Transverse colon (tissue), 4 donors: ENCODE data around the gene CTBP1. TPM values are rescaled to one million over a fixed set of nuclear protein-coding genes. Genes with fewer than 3 reads are reported as not detected.

Source experiments
- DNase-seq: peaks from one replicate; pipeline ENCODE4 v3.0.0-alpha.2; 2019
- H3K27ac ChIP-seq, 4 donors: fragments of 200-600 bp; sonication (generic); 2 replicates each; pipeline ENCODE4 v1.5.1; 2016 to 2018; ENCODE audit warnings: inconsistent platforms in 4 of 4
- H3K27me3 ChIP-seq: fragments of 200-600 bp; sonication (generic); 2 replicates; pipeline ENCODE4 v1.5.1; 2017; ENCODE audit warnings: inconsistent platforms
- H3K36me3 ChIP-seq, 4 donors: fragments of 200-600 bp; sonication (generic); 2 replicates each; pipeline ENCODE4 v1.5.1; 2017 to 2019; ENCODE audit warnings: inconsistent platforms in 4 of 4
- H3K4me1 ChIP-seq, 4 donors: fragments of 200-600 bp; sonication (generic); 2 replicates each; pipeline ENCODE4 v1.5.1; 2017 to 2020; ENCODE audit warnings: inconsistent platforms in 4 of 4
- H3K4me3 ChIP-seq, 4 donors: fragments of 200-600 bp; sonication (generic); 1 replicate in 1 of 4; 2 replicates in 3 of 4; pipeline versions ENCODE4 v1.5.1 to v1.6.1; 2017 to 2019; ENCODE audit warnings: inconsistent platforms in 4 of 4
- H3K9me3 ChIP-seq, 2 donors: fragments of 200-600 bp; sonication (generic); 2 replicates each; pipeline ENCODE4 v1.5.1; 2017 to 2019; ENCODE audit warnings: inconsistent platforms in 2 of 2
- CTCF ChIP-seq, 5 experiments: fragments of 200-600 bp in 3 of 5; fragments of 450-650 bp in 2 of 5; sonication (generic) in 3 of 5; IDR thresholded peaks; 1 replicate in 2 of 5; 2 replicates in 3 of 5; pipeline ENCODE4 v1.5.1; 2016 to 2017; ENCODE audit warnings: antibody characterized with exemption in 5 of 5, inconsistent platforms in 3 of 5, mild to moderate bottlenecking in 2 of 5, moderate library complexity in 1 of 5
- EP300 ChIP-seq: sonication (generic); formaldehyde crosslinking; IDR thresholded peaks from one replicate; pipeline ENCODE4 v1.6.1; 2017; ENCODE audit warnings: antibody characterized with exemption, low read depth
- POLR2A ChIP-seq: fragments of 450-650 bp; IDR thresholded peaks from one replicate; pipeline ENCODE4 v1.6.1; 2016; ENCODE audit warnings: antibody characterized with exemption, mild to moderate bottlenecking, moderate library complexity
- POLR2AphosphoS5 ChIP-seq, 3 donors: sonication (generic); formaldehyde crosslinking; IDR thresholded peaks; one replicate each; pipeline ENCODE4 v1.6.1; 2016; ENCODE audit warnings: antibody characterized with exemption in 3 of 3
- WGBS, 2 donors: methylation state at CpG; one replicate each; pipeline ENCODE4 v1.1.5; 2018; ENCODE audit warnings: low coverage in 1 of 2; 5-methylcytosine and 5-hydroxymethylcytosine counted together
- in situ Hi-C, 4 donors: fragments of 200-750 bp; cut with MboI; loops; one replicate each; pipeline versions ENCODE4 v1.15.0 to v1.15.1; 2017; ENCODE audit warnings: low sequenced_read_pairs in 3 of 4, low pct_ligation_motif_present in 1 of 4, low pct_unique_long_range_greater_than_20kb in 1 of 4
- intact Hi-C: fragments of 100-400 bp; cut with DNase I; formaldehyde crosslinking; loops from one replicate; pipeline ENCODE4 v1.15.1; 2023; ENCODE audit warnings: low total_unique reads
- total RNA-seq, 4 donors: library from RNA; depleted of rRNA; stranded (reverse); fragments of >200 nt; gene quantifications; one replicate each; pipeline ENCODE4 v1.1.0, GENCODE V29; 2016

CTBP1 gene
- total RNA-seq, 4 donors from 2014 or later: 183 to 457 (median 243) TPM

- H3K36me3 ChIP-seq: peaks cover 0 to 31% (median 6%) of the 10 kb centered on the region in 4 donors
- no peak for DNase-seq
- intact Hi-C loops (no loop called here), in situ Hi-C loops (no loop called here)
- no peak overlapping the region for H3K27ac ChIP-seq
- TF ChIP-seq POLR2A (no peak), EP300 (no peak), POLR2AphosphoS5 (IDR thresholded peaks at IDR 0.05) (no peak), CTCF (IDR thresholded peaks at IDR 0.05) (no peak)
- no peaks in the 10 kb centered on the region for H3K9me3 ChIP-seq
- WGBS, 2 donors: 92 to 94% methylated on average over 5 to 16 of the region's 16 CpGs
- H3K27me3 ChIP-seq: no peaks in the 10 kb centered on the region
- no peak overlapping the region for H3K4me3 ChIP-seq
- peaks cover 0 to 9% (median 5%) of the 10 kb centered on the region in 4 donors for H3K4me1 ChIP-seq
These were observed 28.4 kb downstream of the CTBP1 start for GRCh38 chr4:1220566-1220965.

GRCh38 chr4:1219566-1219950 lies 29.4 kb downstream of the CTBP1 start:
- Histone ChIP-seq H3K27me3 (no peaks in the 10 kb centered on the region), H3K9me3 (no peaks in the 10 kb centered on the region), H3K27ac (peak overlapping the region in 3 of 4 donors; percentile 28 to 57 (median 40)), H3K36me3 (peaks cover 0 to 30% (median 4%) of the 10 kb centered on the region in 4 donors), H3K4me3 (no peak overlapping the region), H3K4me1 (peaks cover 0 to 9% (median 5%) of the 10 kb centered on the region in 4 donors)
- WGBS, 2 donors: 85 to 93% methylated on average over 6 to 7 of the region's 7 CpGs
- TF ChIP-seq CTCF (IDR thresholded peaks at IDR 0.05) (no peak), EP300 (no peak), POLR2A (no peak), POLR2AphosphoS5 (IDR thresholded peaks at IDR 0.05) (no peak)
- DNase-seq: no peak
- in situ Hi-C loops (no loop called here), intact Hi-C loops (no loop called here)

- in situ Hi-C loops: no loop called here
- Histone ChIP-seq H3K9me3 (no peaks in the 10 kb centered on the region), H3K4me1 (peaks cover 0 to 9% (median 5%) of the 10 kb centered on the region in 4 donors), H3K4me3 (no peak overlapping the region), H3K27ac (peak overlapping the region in 3 of 4 donors; percentile 28 to 57 (median 40)), H3K27me3 (no peaks in the 10 kb centered on the region), H3K36me3 (peaks cover 0 to 26% (median 4%) of the 10 kb centered on the region in 4 donors)
- WGBS, 2 donors: 62 to 77% methylated on average over 20 to 21 of the region's 21 CpGs
- intact Hi-C loops: no loop called here
- DNase-seq: peak; percentile 40
- TF ChIP-seq POLR2AphosphoS5 (IDR thresholded peaks at IDR 0.05): no peak
- TF ChIP-seq EP300: no peak
- TF ChIP-seq POLR2A: no peak
- no peak for TF ChIP-seq CTCF (IDR thresholded peaks at IDR 0.05)
These were observed 30.0 kb downstream of the CTBP1 start for GRCh38 chr4:1218634-1219565.

- intact Hi-C loops (no loop called here), in situ Hi-C loops (no loop called here)
- Histone ChIP-seq H3K4me1 (peaks cover 0 to 10% (median 5%) of the 10 kb centered on the region in 4 donors), H3K4me3 (no peak overlapping the region), H3K27ac (peak overlapping the region; percentile 41 to 73 (median 55)), H3K9me3 (no peaks in the 10 kb centered on the region), H3K36me3 (peaks cover 0 to 23% (median 6%) of the 10 kb centered on the region in 4 donors), H3K27me3 (no peaks in the 10 kb centered on the region)
- WGBS, 2 donors: 95% methylated on average over 27 of the region's 27 CpGs; no CpG with 5 or more reads in 1 of the 2 donors
- TF ChIP-seq POLR2AphosphoS5 (IDR thresholded peaks at IDR 0.05) (no peak), POLR2A (no peak), CTCF (IDR thresholded peaks at IDR 0.05) (no peak), EP300 (no peak)
- no peak for DNase-seq
These were observed 31.6 kb downstream of the CTBP1 start for GRCh38 chr4:1217366-1217765.
